Hepatocyte (in vitro differentiated cells): ENCODE data around the gene SEMA4A. TPM values are rescaled to one million over a fixed set of nuclear protein-coding genes. Genes with fewer than 3 reads are reported as not detected.
"Not testable (repeated sequence)": the region's sequence is repeated elsewhere in the genome, so short reads cannot be mapped to it uniquely, and the experiment has no call there.

Experiments used
- DNase-seq: peaks from one replicate; pipeline ENCODE4 v3.0.0-alpha.2; 2016; ENCODE audit warnings: low spot score
- H2AFZ ChIP-seq: fragments of 200-600 bp; sonication (generic); 2 replicates; pipeline ENCODE4 v1.6.0; 2016; ENCODE audit warnings: antibody characterized with exemption, mild to moderate bottlenecking
- H3K27ac ChIP-seq: fragments of 200-600 bp; sonication (generic); 2 replicates; pipeline ENCODE4 v1.5.1; 2016; ENCODE audit warnings: mild to moderate bottlenecking
- H3K27me3 ChIP-seq: fragments of 200-600 bp; sonication (generic); 2 replicates; pipeline ENCODE4 v1.6.1; 2016
- H3K36me3 ChIP-seq: fragments of 200-600 bp; sonication (generic); replicated peaks from 2 replicates; pipeline ENCODE4 v1.5.1; 2016; ENCODE audit warnings: low read depth; ENCODE audit not compliant: insufficient read depth
- H3K4me1 ChIP-seq: fragments of 200-600 bp; sonication (generic); 2 replicates; pipeline ENCODE4 v1.5.1; 2016; ENCODE audit warnings: mild to moderate bottlenecking, moderate library complexity; ENCODE audit not compliant: insufficient read depth
- H3K4me2 ChIP-seq: fragments of 200-600 bp; sonication (generic); 2 replicates; pipeline ENCODE4 v1.6.0; 2016
- H3K4me3 ChIP-seq: fragments of 200-600 bp; sonication (generic); 2 replicates; pipeline ENCODE4 v1.5.1; 2016; ENCODE audit warnings: mild to moderate bottlenecking
- H3K79me2 ChIP-seq: fragments of 200-600 bp; sonication (generic); 2 replicates; pipeline ENCODE4 v1.6.0; 2017; ENCODE audit warnings: mild to moderate bottlenecking
- H3K9me2 ChIP-seq: fragments of 200-600 bp; sonication (generic); replicated peaks from 2 replicates; pipeline ENCODE4 v1.6.0; 2017; ENCODE audit warnings: mild to moderate bottlenecking; ENCODE audit not compliant: insufficient read depth
- H3K9me3 ChIP-seq: fragments of 200-600 bp; sonication (generic); 2 replicates; pipeline ENCODE4 v1.5.1; 2016; ENCODE audit warnings: low read depth, mild to moderate bottlenecking
- H4K20me1 ChIP-seq: fragments of 200-600 bp; sonication (generic); 2 replicates; pipeline ENCODE4 v1.6.0; 2016; ENCODE audit warnings: mild to moderate bottlenecking; ENCODE audit not compliant: insufficient read depth, poor library complexity, severe bottlenecking
- EZH2 ChIP-seq: fragments of 200-600 bp; sonication (generic); IDR thresholded peaks from 2 replicates; pipeline ENCODE4 v1.6.1; 2016; ENCODE audit warnings: antibody characterized with exemption, mild to moderate bottlenecking, borderline replicate concordance
- EZH2phosphoT487 ChIP-seq: fragments of 200-600 bp; sonication (generic); IDR thresholded peaks from one replicate; pipeline ENCODE4 v1.6.1; 2018; ENCODE audit warnings: antibody characterized with exemption, mild to moderate bottlenecking, low read depth, moderate library complexity; ENCODE audit not compliant: unreplicated experiment, severe bottlenecking
- WGBS: methylation state at CpG from one replicate; pipeline ENCODE4 v1.1.6; 2016; ENCODE audit warnings: low lambda C conversion rate; ENCODE audit errors: missing lambda C conversion rate; 5-methylcytosine and 5-hydroxymethylcytosine counted together
- polyA plus RNA-seq: library from polyadenylated mRNA; unstranded; fragments of >200 nt; fragmentation: Nextera tagmentation; extraction: Ambion mirVana; gene quantifications from 2 replicates; pipeline ENCODE4 v1.2.1, GENCODE V29; 2016
- total RNA-seq: library from RNA; depleted of rRNA; stranded (reverse); fragments of >200 nt; gene quantifications from 2 replicates; pipeline ENCODE4 v1.2.3, GENCODE V29; 2014
- TF ChIP-seq, protein P1 (sequence below): fragments of 200-600 bp; sonication (generic); IDR thresholded peaks from 2 replicates; pipeline ENCODE4 v1.5.1; 2016; ENCODE audit warnings: antibody characterized with exemption, mild to moderate bottlenecking; ENCODE audit not compliant: poor library complexity

SEMA4A gene
- total and polyA plus RNA-seq, 2 experiments from 2014 or later, result 1.3 to 2.1 TPM

DNA sequence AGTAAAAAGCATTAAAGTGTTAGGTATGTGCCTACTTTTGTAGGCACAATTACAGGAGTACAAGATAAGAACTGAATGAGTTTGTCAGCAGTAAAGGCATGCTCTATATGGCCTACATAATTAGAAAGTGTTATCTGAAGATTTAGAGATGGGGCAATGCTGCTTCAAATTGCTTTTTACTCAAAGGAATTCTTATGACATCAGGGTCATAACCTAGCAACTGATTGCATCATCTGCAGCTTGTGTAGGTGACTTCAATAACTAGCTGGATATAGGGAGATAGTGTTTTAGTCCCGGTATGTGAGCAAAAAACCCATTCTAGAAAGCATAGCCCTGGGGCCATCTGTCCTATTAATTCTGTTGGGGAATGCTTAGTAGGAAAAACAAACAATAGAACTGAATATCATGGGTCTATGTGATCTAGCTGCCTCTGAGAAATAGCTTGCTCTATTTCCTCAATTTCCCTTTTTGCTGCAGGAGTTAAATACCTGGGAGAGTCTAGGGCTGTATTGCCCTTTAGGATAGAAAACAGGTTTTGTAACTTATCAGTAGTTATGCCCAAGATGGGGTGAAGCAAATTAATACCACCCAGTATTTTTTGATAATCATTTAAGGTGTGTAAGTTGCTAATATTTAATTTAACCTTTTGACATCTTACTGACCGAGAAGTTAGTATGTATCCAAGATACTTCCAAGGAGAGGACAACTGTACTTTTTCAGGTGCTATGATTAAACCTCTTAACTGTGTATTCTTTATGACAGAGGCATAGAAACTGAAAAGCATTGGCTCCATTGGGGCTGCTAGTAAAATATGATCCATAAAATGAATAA, 33.2 kb downstream of the SEMA4A start:
- 71% methylated on average over 2 of the region's 2 CpGs for WGBS
- not testable (repeated sequence) for H3K27me3 ChIP-seq, H3K9me3 ChIP-seq, H3K4me3 ChIP-seq, H4K20me1 ChIP-seq, H3K9me2 ChIP-seq, H3K36me3 ChIP-seq, H3K79me2 ChIP-seq, H2AFZ ChIP-seq, H3K4me2 ChIP-seq
- Histone ChIP-seq H3K4me1 (peaks cover 14% of the 10 kb centered on the region), H3K27ac (peak overlapping the region; percentile 76)
- DNase-seq, result peak; percentile 38

DNA sequence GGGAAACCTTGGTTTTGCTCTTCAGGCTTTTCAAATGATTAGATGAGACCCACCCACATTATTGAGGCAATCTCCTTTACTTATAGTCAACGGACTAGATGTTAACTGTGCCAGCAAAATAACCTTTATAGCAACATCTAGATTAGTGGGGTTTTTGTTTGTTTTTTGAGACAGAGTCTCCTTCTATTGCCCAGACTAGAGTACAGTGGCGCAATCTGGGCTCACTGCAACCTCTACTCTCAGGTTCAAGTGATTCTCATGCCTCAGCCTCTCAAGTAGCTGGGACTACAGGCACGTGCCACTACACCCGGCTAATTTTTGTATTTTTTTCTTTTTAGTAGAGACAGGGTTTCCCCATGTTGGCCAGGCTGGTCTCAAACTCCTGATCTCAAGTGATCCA, 36.9 kb downstream of the SEMA4A start:
- H3K27ac ChIP-seq, H3K9me2 ChIP-seq: not testable (repeated sequence)

DNA sequence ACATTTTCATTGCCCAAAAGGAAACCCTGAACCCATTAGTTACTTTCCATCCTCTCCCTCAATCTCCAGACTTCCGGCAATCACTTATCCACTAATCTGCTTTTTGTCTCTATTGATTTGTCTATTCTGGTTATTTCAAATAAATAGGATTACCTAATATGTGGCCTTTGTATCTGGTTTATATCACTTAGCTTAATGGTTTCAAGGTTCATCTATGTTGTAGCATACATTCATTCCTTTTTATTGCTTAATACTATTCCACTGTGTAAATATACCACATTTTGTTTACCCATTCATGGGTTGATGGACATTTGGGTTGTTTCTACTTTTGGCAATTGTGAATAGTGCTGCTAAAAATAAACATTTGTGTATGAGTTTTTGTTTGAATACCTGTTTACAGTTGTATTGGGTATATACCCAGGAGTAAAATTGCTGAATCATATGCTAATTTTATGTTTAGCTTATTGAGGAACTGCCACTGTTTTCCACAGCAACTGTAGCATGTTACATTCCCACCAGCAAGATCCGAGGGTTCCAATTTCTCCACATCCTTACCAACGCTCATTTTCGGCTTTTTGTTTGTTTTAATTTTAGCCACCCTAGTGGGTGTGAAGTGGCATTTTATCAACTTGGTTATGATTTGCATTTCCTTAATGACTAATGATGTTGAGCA, 38.0 kb downstream of the SEMA4A start:
- Histone ChIP-seq H3K4me1 (peaks cover 4% of the 10 kb centered on the region), H3K27me3 (no peaks in the 10 kb centered on the region), H3K4me3 (no peak overlapping the region), H2AFZ (no peak overlapping the region), H3K36me3 (no peaks in the 10 kb centered on the region), H3K27ac (no peak overlapping the region), H4K20me1 (no peaks in the 10 kb centered on the region), H3K4me2 (no peak overlapping the region), H3K79me2 (peaks cover 24% of the 10 kb centered on the region), H3K9me3 (no peaks in the 10 kb centered on the region), H3K9me2 (no peaks in the 10 kb centered on the region)
- 95% methylated on average over 4 of the region's 4 CpGs for WGBS
- no peak for DNase-seq
- TF ChIP-seq, protein P1, sequence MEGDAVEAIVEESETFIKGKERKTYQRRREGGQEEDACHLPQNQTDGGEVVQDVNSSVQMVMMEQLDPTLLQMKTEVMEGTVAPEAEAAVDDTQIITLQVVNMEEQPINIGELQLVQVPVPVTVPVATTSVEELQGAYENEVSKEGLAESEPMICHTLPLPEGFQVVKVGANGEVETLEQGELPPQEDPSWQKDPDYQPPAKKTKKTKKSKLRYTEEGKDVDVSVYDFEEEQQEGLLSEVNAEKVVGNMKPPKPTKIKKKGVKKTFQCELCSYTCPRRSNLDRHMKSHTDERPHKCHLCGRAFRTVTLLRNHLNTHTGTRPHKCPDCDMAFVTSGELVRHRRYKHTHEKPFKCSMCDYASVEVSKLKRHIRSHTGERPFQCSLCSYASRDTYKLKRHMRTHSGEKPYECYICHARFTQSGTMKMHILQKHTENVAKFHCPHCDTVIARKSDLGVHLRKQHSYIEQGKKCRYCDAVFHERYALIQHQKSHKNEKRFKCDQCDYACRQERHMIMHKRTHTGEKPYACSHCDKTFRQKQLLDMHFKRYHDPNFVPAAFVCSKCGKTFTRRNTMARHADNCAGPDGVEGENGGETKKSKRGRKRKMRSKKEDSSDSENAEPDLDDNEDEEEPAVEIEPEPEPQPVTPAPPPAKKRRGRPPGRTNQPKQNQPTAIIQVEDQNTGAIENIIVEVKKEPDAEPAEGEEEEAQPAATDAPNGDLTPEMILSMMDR, result no peak
- no peak for TF ChIP-seq EZH2

More for the DNA sequence above, 36.9 kb downstream of the SEMA4A start:
- not testable (repeated sequence) for H2AFZ ChIP-seq, H4K20me1 ChIP-seq, H3K9me3 ChIP-seq, H3K4me2 ChIP-seq, H3K4me3 ChIP-seq, DNase-seq, H3K27me3 ChIP-seq, H3K36me3 ChIP-seq
- Histone ChIP-seq H3K4me1 (peaks cover 12% of the 10 kb centered on the region), H3K79me2 (peaks cover 12% of the 10 kb centered on the region)
- 85% methylated on average over 4 of the region's 4 CpGs for WGBS

DNA sequence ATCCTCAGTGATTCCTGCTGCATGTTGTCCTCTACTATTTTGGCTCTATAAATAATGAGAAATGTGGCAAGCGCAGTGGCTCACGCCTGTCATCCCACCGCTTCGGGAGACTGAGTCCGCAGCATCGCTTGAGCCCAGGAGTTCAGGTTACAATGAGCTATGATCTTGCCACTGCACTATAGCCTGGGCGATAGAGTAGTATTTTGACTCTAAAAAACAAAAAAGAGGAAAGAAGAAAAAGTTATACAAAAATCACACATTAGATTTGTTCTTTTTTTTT, 39.8 kb downstream of the SEMA4A start:
- Histone ChIP-seq H3K27me3 (no peaks in the 10 kb centered on the region), H3K9me3 (no peaks in the 10 kb centered on the region), H2AFZ (peak overlapping the region; percentile 61), H3K36me3 (no peaks in the 10 kb centered on the region), H3K79me2 (peaks cover 41% of the 10 kb centered on the region), H3K27ac (peak overlapping the region; percentile 70), H3K9me2 (no peaks in the 10 kb centered on the region), H3K4me2 (peak overlapping the region; percentile 63), H3K4me1 (peaks cover 5% of the 10 kb centered on the region), H4K20me1 (no peaks in the 10 kb centered on the region), H3K4me3 (peak overlapping the region; percentile 3)
- 97% methylated on average over 7 of the region's 7 CpGs for WGBS
- no peak for TF ChIP-seq EZH2phosphoT487
- no peak for TF ChIP-seq EZH2
- TF ChIP-seq, protein P1, result no peak
- no peak for DNase-seq
